GM19468 (cell line): Measurements from ENCODE around the gene VPS8.

Experiments used
- ATAC-seq: cut with Tn5 transposase; IDR thresholded peaks from one replicate; pipeline ENCODE4 v1.9.1; 2021; ENCODE audit warnings: mild to moderate bottlenecking, moderate library complexity, moderate number of reproducible peaks; ENCODE audit not compliant: unreplicated experiment; ENCODE audit errors: extremely low read depth

The VPS8 gene

GRCh38 chr3:185040425-185040824 lies 228.5 kb downstream of the VPS8 start:
- no peak for ATAC-seq

DNA sequence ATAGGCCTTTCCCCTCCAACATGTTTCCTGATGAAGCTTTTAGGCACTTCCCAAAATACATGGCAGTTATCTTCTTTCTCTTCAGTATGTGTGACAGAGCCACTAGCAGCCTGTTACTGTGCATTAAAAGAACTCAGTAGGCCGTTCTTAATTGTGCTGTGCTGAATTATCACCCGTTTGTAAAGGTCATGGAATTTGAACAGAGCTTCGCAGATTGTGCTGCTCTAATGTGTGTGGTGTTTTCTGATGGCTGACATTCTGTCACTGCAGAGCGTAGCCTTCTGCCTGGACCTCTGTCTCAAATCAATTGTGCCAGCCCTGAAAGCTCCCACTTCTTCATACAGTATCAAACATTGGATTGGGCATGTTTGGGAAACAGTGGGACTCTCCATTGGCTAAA lies 229.6 kb downstream of the VPS8 start:
- ATAC-seq, result no peak

GRCh38 chr3:185042312-185043050 lies 230.5 kb downstream of the VPS8 start:
- no peak for ATAC-seq

DNA sequence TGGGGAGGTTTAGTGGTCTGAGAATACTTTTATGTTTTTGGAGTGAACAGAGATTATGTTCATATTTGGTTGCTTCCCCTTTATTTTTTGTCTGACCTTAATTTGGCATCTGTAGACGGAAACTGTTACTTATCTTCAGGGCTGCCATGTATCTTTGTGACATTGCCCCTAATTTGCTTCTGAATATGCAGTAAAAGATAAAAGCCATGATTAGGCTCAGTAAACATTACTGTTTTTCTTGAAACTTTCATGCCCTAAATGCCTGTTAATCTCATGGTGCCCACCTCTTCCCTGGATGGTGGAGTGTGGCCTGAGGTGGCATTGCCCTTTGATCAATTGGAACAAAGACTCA lies 234.2 kb downstream of the VPS8 start:
- ATAC-seq, result no peak

DNA sequence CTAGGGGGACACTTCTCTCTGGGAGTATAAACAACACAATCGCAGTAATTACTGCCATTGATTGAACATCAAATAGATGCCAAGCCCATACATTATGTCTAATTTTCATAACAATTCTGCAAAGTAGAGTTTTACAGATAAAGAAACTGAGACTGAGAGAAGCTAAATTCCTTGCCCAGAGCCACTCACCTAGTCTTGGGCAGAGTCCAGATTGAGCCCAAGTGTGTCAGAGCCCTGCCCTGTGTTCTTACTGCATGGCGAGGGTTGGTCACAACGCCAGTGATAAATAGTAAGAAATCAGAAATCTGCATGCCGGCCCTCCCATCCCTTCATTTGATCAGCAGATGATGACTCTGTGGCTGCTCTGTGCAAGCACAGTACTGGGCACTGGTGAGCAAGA lies 234.6 kb downstream of the VPS8 start:
- no peak for ATAC-seq

- no peak for ATAC-seq
Measured at GRCh38 chr3:185049710-185050109, 237.7 kb downstream of the VPS8 start.

DNA sequence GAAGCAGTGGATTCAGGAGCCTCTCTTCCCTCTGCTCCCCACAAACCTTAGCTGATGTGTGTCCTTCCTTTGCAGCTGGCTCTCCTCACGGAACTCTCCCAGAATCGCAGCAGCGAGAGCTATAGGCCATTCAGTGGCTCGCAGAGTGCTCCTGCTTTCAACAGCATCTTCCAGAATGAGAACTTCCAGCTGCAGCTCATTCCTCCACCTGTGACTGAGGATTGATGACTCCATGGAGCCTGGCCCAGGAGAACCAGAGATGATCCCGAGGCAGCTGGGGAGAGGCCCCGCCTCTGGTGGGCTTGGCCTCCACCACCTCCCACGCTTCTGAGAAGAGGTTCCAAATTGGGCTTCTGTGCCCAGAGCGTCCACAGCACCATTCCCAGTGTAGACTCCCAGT lies 239.8 kb downstream of the VPS8 start:
- no peak for ATAC-seq

- ATAC-seq, result no peak
Measured at GRCh38 chr3:185052631-185053030, 240.7 kb downstream of the VPS8 start.

- ATAC-seq, result no peak
Measured at GRCh38 chr3:185056908-185057307, 244.9 kb downstream of the VPS8 start.

- ATAC-seq, result no peak
Measured at GRCh38 chr3:185057829-185058228, 245.9 kb downstream of the VPS8 start.

DNA sequence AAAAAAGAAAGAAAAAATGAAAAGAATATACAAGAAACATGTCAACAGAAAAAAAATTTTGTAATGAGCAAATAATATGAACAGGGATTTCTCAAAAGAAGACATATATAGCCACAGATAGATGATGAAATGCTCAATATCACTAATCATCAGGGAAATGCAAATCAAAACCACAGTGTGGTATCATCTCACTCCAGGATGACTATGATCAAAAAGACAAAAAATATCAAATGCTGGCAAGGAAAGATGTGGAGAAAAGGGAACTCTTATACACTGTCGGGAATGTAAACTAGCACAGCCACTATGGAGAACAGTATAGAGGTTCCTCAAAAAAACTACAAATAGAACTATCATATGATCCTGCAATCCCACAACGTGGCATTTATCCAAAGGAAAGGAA lies 246.8 kb downstream of the VPS8 start:
- no peak for ATAC-seq

DNA sequence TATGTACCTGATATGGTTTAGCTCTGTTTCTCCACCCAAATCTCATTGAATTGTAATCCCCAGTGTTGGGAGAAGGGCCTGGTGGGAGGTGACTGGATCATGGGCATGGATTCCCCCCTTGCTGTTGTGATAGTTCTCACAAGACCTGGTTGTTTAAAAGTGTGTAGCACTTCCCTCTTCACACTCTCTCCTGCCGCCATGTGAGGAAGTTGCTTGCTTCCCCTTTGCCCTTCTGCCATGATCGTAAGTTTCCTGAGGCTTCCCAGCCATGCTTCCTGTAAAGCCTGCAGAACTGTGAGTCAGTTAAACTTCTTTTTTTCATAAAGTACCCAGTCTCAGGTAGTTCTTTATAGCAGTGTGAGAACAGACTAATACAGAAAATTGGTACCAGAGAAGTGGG lies 247.8 kb downstream of the VPS8 start:
- ATAC-seq, result no peak

- ATAC-seq, result no peak
Measured at GRCh38 chr3:185060655-185061054, 248.7 kb downstream of the VPS8 start.

- no peak for ATAC-seq
Measured at GRCh38 chr3:185062191-185062590, 250.2 kb downstream of the VPS8 start.

- ATAC-seq, result no peak
Measured at GRCh38 chr3:185063431-185063830, 251.5 kb downstream of the VPS8 start.

GRCh38 chr3:185065059-185065458 lies 253.1 kb downstream of the VPS8 start:
- no peak for ATAC-seq

DNA sequence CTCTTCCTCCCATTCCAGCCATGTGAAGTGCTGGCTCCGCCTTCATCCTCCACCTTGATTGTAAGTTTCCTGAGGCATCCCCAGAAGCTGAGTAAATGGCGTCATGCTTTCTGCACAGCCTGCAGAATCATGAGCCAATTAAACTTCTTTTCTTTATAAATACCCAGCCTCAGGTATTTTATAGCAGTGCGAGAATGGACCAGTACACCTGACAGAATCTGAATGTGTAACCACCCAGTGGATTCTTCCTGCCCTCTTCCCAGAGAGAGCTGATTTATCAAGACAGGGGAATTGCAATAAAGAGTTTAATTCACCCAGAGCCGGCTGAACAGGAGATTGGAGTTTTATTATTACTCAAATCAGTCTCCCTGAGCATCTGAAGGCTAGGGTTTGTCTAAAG lies 254.3 kb downstream of the VPS8 start:
- ATAC-seq, result no peak

GRCh38 chr3:185067173-185067572 lies 255.2 kb downstream of the VPS8 start:
- no peak for ATAC-seq

DNA sequence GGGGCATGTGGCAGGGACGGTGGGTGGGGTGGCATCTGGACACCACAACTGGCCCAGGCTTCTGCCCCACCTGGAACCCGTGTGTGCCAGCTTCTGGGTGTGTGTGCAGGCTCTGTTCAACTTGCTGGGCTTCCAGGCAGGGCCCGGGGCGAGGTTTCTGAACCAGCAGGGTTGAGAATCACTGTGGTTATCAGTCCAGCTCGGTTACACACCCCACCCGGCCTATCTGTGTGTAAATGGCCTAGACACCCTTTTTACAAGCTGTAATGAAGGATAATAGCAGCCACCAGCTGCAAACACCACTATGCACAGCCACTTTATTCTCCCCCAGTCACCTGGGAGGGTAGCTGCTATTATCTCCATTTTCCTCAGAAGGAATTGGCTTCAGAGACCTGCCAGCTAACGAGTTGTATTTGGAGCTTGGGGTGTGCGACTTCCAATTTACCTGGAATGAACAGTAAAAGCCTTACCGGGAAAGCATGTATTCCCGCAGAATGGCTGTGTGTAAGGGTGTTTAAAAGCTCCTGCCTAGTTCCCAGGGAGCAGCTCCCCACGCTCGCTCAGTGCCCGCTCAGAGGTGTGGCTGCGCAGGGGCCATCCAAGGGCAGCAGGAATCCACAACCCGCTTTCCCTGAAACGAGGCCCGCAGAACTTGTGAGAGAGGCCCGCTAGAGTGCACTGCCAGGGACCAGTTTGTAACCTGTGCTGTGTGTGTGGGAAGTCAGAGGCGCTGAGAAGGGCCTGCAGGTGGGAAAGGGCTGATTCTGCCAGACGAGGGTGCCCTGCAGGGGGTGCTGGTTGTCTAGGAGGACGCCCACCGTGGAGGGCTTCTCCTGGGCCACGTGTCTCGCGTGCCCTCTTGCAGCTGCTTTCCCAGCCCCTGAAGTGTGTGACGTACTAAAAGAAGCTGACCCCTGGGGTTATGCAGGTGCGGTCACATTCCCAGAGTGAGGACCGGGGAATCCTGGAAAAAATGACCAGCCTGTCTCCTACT lies 257.4 kb downstream of the VPS8 start:
- ATAC-seq, result no peak

DNA sequence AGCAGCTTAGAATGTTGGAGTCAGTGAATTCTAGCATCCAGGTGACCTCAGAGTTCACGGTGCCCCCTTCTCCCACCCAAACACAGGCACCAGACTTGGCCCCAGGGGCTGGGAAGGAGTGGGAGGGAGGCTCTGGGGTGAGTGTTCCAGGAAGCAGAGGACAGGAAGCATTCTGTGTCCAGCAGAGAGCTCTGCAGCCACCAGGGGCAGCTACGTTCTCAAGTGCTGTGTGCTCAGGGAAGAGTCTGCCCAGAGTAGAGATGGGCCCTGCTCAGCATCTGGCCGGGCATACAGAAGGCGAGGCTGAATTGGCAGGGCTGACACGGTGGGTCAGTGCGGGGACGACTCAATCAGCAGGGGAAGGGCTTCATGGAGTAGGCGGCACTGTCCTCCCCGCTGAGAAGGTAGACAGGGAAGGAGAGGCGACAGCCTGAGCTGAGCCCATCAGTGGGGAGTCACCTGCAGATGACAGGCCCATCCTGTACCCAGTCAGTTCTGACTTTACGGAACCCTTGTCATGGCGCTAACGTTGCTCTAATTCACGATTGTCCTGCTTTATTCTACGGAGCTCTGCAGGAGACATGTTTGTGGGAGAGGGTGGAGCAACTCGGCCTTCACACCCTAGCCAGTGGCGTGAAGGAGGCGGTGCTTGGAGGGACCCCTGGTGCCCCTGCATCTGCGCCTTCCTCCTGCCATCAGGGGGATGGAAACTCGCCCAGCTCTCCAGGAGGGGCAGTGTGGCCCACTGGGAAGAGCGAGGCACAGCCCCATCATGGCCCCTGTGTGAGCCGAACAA lies 258.7 kb downstream of the VPS8 start:
- no peak for ATAC-seq
